Lung (tissue), 12 donors: Measurements from ENCODE around the gene GDNF. TPM values are rescaled to one million over a fixed set of nuclear protein-coding genes. Genes with fewer than 3 reads are reported as not detected.
"Not testable (repeated sequence)": the region's sequence is repeated elsewhere in the genome, so short reads cannot be mapped to it uniquely, and the experiment has no call there.

Experiments
- ATAC-seq: fragments of 200-7000 bp; cut with Tn5 transposase; one replicate; pipeline ENCODE4 v1.9.1; 2020; ENCODE audit warnings: moderate number of reproducible peaks; ENCODE audit not compliant: insufficient read depth, low FRiP score
- DNase-seq, 3 donors: peaks; one replicate each; pipeline ENCODE4 v3.0.0-alpha.2; 2013 to 2017
- H3K27ac ChIP-seq, 2 donors: one replicate each; pipeline ENCODE4 v1.5.1; 2013; ENCODE audit warnings: mild to moderate bottlenecking in 2 of 2, moderate library complexity in 2 of 2, control low read depth in 1 of 2, inconsistent platforms in 1 of 2, low read depth in 1 of 2, low read length in 1 of 2
- H3K27me3 ChIP-seq, 3 donors: one replicate each; pipeline ENCODE4 v1.5.1; 2013; ENCODE audit warnings: low read length in 2 of 3; ENCODE audit not compliant: control insufficient read depth in 3 of 3, insufficient read depth in 3 of 3
- H3K36me3 ChIP-seq, 4 donors: one replicate each; pipeline ENCODE4 v1.5.1; 2013; ENCODE audit warnings: low read length in 4 of 4, mild to moderate bottlenecking in 1 of 4, moderate library complexity in 1 of 4; ENCODE audit not compliant: control insufficient read depth in 4 of 4, insufficient read depth in 4 of 4
- H3K4me1 ChIP-seq, 5 donors: one replicate each; pipeline ENCODE4 v1.5.1; 2013; ENCODE audit warnings: low read length in 5 of 5, mild to moderate bottlenecking in 2 of 5, moderate library complexity in 1 of 5; ENCODE audit not compliant: control insufficient read depth in 5 of 5, insufficient read depth in 5 of 5
- H3K4me3 ChIP-seq: one replicate; pipeline ENCODE4 v1.5.1; 2013; ENCODE audit warnings: mild to moderate bottlenecking, control low read depth, moderate library complexity
- H3K9ac ChIP-seq, 2 donors: one replicate each; pipeline ENCODE4 v1.5.1; 2013; ENCODE audit warnings: low read length in 2 of 2, control low read depth in 1 of 2; ENCODE audit not compliant: insufficient read depth in 1 of 2
- H3K9me3 ChIP-seq, 4 donors: one replicate each; pipeline ENCODE4 v1.5.1; 2013; ENCODE audit warnings: low read length in 3 of 4, mild to moderate bottlenecking in 1 of 4, moderate library complexity in 1 of 4; ENCODE audit not compliant: control insufficient read depth in 4 of 4, insufficient read depth in 3 of 4
- CTCF ChIP-seq: IDR thresholded peaks from 2 replicates; pipeline ENCODE4 v1.5.1; 2012; ENCODE audit warnings: mild to moderate bottlenecking; ENCODE audit errors: control extremely low read depth, extremely low read depth
- WGBS, 2 donors: extraction: QIAGEN DNeasy Blood & Tissue Kit; methylation state at CpG; one replicate each; pipeline ENCODE4 v1.1.7; 2013; 5-methylcytosine and 5-hydroxymethylcytosine counted together
- polyA plus RNA-seq, 2 donors: library from polyadenylated mRNA; stranded (reverse); fragments of 200-250 nt; gene quantifications; one replicate each; pipeline ENCODE4 v1.2.1, GENCODE V29; 2013
- total RNA-seq, 2 donors: library from RNA; depleted of rRNA in 1 of 2; stranded (reverse); fragments of >200 nt in 1 of 2; gene quantifications; one replicate each; pipeline ENCODE4 v1.2.1, GENCODE V29; 2014 to 2021
- donor health status: control.
- donor health status: control.
- donor health status: Bipolar disorder and iron deficiency.
- donor health status: healthy.
- donor health status: DM: yes; HTN: yes; CAD: no.

The GDNF gene
- total and polyA plus RNA-seq, 4 donors: 0.05 TPM; not detected in 3

GRCh38 chr5:37803487-37803886, 36.4 kb downstream of the GDNF start:
- Histone ChIP-seq H3K27ac (no peak overlapping the region), H3K4me1 (no peaks in the 10 kb centered on the region), H3K27me3 (no peaks in the 10 kb centered on the region), H3K9me3 (peaks cover 0 to 6% (median 0%) of the 10 kb centered on the region in 4 donors), H3K36me3 (no peaks in the 10 kb centered on the region), H3K9ac (no peak overlapping the region), H3K4me3 (no peak overlapping the region)
- TF ChIP-seq CTCF: no peak
- 43 to 64% methylated on average over 1 of the region's 1 CpG for WGBS, 2 donors
- no peak for ATAC-seq
- peak in 1 of 3 donors; percentile 4 for DNase-seq

GRCh38 chr5:37801521-37801920, 38.3 kb downstream of the GDNF start:
- ATAC-seq: no peak
- DNase-seq: no peak
- peaks cover 0 to 7% (median 0%) of the 10 kb centered on the region in 4 donors for H3K9me3 ChIP-seq
- H3K27me3 ChIP-seq: no peaks in the 10 kb centered on the region
- no peak overlapping the region for H3K4me3 ChIP-seq
- H3K4me1 ChIP-seq: no peaks in the 10 kb centered on the region
- H3K9ac ChIP-seq: no peak overlapping the region
- no peak for TF ChIP-seq CTCF
- WGBS, 2 donors: 62 to 88% methylated on average over 2 of the region's 2 CpGs
- H3K27ac ChIP-seq: no peak overlapping the region
- no peaks in the 10 kb centered on the region for H3K36me3 ChIP-seq

- Histone ChIP-seq H3K36me3 (no peaks in the 10 kb centered on the region), H3K9ac (no peak overlapping the region), H3K4me1 (no peaks in the 10 kb centered on the region), H3K27me3 (no peaks in the 10 kb centered on the region), H3K4me3 (no peak overlapping the region), H3K27ac (no peak overlapping the region), H3K9me3 (peaks cover 0 to 4% (median 1%) of the 10 kb centered on the region in 4 donors)
- 81 to 86% methylated on average over 2 of the region's 2 CpGs for WGBS, 2 donors
- TF ChIP-seq CTCF: no peak
- DNase-seq (no peak), ATAC-seq (no peak)
These were observed 39.9 kb downstream of the GDNF start for GRCh38 chr5:37799865-37800421.

GRCh38 chr5:37796435-37796834, 43.4 kb downstream of the GDNF start:
- WGBS, 2 donors: 93 to 100% methylated on average over 1 of the region's 1 CpG
- not testable (repeated sequence) for H3K4me1 ChIP-seq, H3K36me3 ChIP-seq, H3K27me3 ChIP-seq, H3K4me3 ChIP-seq, ATAC-seq, H3K9ac ChIP-seq, DNase-seq, H3K27ac ChIP-seq
- H3K9me3 ChIP-seq: peaks cover 0 to 13% (median 7%) of the 10 kb centered on the region in 4 donors

- H3K9me3 ChIP-seq: peaks cover 0 to 17% (median 7%) of the 10 kb centered on the region in 4 donors
- H3K36me3 ChIP-seq, DNase-seq, H3K4me3 ChIP-seq, H3K27me3 ChIP-seq, H3K27ac ChIP-seq, H3K4me1 ChIP-seq, H3K9ac ChIP-seq, ATAC-seq: not testable (repeated sequence)
- 75 to 84% methylated on average over 2 of the region's 2 CpGs for WGBS, 2 donors
These were observed 44.5 kb downstream of the GDNF start for GRCh38 chr5:37795292-37795691.
